Spleen (tissue), 3 donors: ENCODE data around the gene TPO.
"Not testable (repeated sequence)": the region's sequence is repeated elsewhere in the genome, so short reads cannot be mapped to it uniquely, and the experiment has no call there.

ENCODE experiments used
- POLR2A ChIP-seq, 3 donors: fragments of 450-650 bp; IDR thresholded peaks; one replicate each; pipeline ENCODE4 v1.5.1; 2017; ENCODE audit warnings: antibody characterized with exemption in 3 of 3, mild to moderate bottlenecking in 1 of 3
- POLR2AphosphoS5 ChIP-seq, 3 donors: sonication (generic); formaldehyde crosslinking; IDR thresholded peaks; one replicate each; pipeline ENCODE4 v1.5.1; 2017; ENCODE audit warnings: antibody characterized with exemption in 3 of 3

GRCh38 chr2:1517291-1517690 is 104.0 kb downstream of the TPO start:
- TF ChIP-seq POLR2A, POLR2AphosphoS5 (IDR thresholded peaks at IDR 0.05): not testable (repeated sequence)
